NOMO-1 treated with DMSO at 0.1 percent for 48 hours (cell line): Measurements from ENCODE around the gene FAU.
A peak's percentile ranks its signal among the peaks of the same experiment; 100 is the strongest.

Experiments
- DNase-seq: peaks from one replicate; lab custom pipeline; 2025; ENCODE audit not compliant: unreplicated experiment; lab: John Stamatoyannopoulos, UW

The FAU gene

GRCh38 chr11:65136515-65137096, 14.7 kb upstream of the FAU start:
- no peak for DNase-seq

- DNase-seq = no peak
These were observed 13.8 kb upstream of the FAU start for GRCh38 chr11:65135633-65136145.

- peak; percentile 96 for DNase-seq
These were observed 13.2 kb upstream of the FAU start for GRCh38 chr11:65134952-65135632.

GRCh38 chr11:65134240-65134951, 12.5 kb upstream of the FAU start, which contains the start of gene SYVN1:
Gene SYVN1 (minus strand): TSS chr11:65134519. CDS start chr11:65133601, 918 bp downstream.
- DNase-seq = peak; percentile 83

GRCh38 chr11:65133724-65134123, 11.8 kb upstream of the FAU start:
- DNase-seq = no peak

GRCh38 chr11:65132988-65133700, 11.2 kb upstream of the FAU start:
- peak; percentile 68 for DNase-seq

GRCh38 chr11:65132238-65132987, 10.5 kb upstream of the FAU start:
- no peak for DNase-seq

GRCh38 chr11:65131895-65132237, 9.9 kb upstream of the FAU start:
- DNase-seq = no peak

- no peak for DNase-seq
These were observed 9.5 kb upstream of the FAU start for GRCh38 chr11:65131417-65131776.

- DNase-seq = no peak
These were observed 8.9 kb upstream of the FAU start for GRCh38 chr11:65130631-65131416.

- DNase-seq = no peak
These were observed 7.9 kb upstream of the FAU start for GRCh38 chr11:65129649-65130441.

GRCh38 chr11:65128182-65129145, 6.5 kb upstream of the FAU start:
- DNase-seq = no peak

GRCh38 chr11:65127473-65128181, 5.7 kb upstream of the FAU start:
- no peak for DNase-seq

GRCh38 chr11:65126624-65127274, 4.8 kb upstream of the FAU start:
- no peak for DNase-seq

GRCh38 chr11:65125197-65126056, 3.5 kb upstream of the FAU start:
- no peak for DNase-seq
